ENCODE results near the gene MAP3K14. TPM values are rescaled to one million over a fixed set of nuclear protein-coding genes. Genes with fewer than 3 reads are reported as not detected.

The MAP3K14 gene
- total RNA-seq, 1 donor from 2014 or later: 9.9 TPM

GRCh38 chr17:45333702-45334092 is 16.9 kb upstream of the MAP3K14 start:
- Histone ChIP-seq H3K4me3 (no peak overlapping the region), H3K36me3 (no peaks in the 10 kb centered on the region), H3K27me3 (no peaks in the 10 kb centered on the region), H3K9me3 (no peaks in the 10 kb centered on the region), H3K4me1 (peaks cover 12% of the 10 kb centered on the region), H3K27ac (peak overlapping the region; percentile 18)
- no peak for TF ChIP-seq CTCF (IDR thresholded peaks at IDR 0.05)
- peak; percentile 17 for DNase-seq
- no peak for ATAC-seq
- intact Hi-C loops (cut with DNase I): no loop called here

GRCh38 chr17:45332989-45333701 is 16.3 kb upstream of the MAP3K14 start:
- ATAC-seq (peak; percentile 70), DNase-seq (peak; percentile 52)
- Histone ChIP-seq H3K4me3 (no peak overlapping the region), H3K27me3 (no peaks in the 10 kb centered on the region), H3K27ac (peak overlapping the region; percentile 18), H3K4me1 (peaks cover 9% of the 10 kb centered on the region), H3K36me3 (no peaks in the 10 kb centered on the region), H3K9me3 (no peaks in the 10 kb centered on the region)
- TF ChIP-seq CTCF (IDR thresholded peaks at IDR 0.05): no peak
- intact Hi-C loops (cut with DNase I): no loop called here

- no peak overlapping the region for H3K4me3 ChIP-seq
- ATAC-seq (no peak), DNase-seq (peak; percentile 2)
- H3K27ac ChIP-seq: peak overlapping the region; percentile 18
- no peaks in the 10 kb centered on the region for H3K27me3 ChIP-seq
- TF ChIP-seq CTCF (IDR thresholded peaks at IDR 0.05): no peak
- peaks cover 6% of the 10 kb centered on the region for H3K4me1 ChIP-seq
- no peaks in the 10 kb centered on the region for H3K9me3 ChIP-seq
- no peaks in the 10 kb centered on the region for H3K36me3 ChIP-seq
- intact Hi-C loops (cut with DNase I): no loop called here
These were observed 15.7 kb upstream of the MAP3K14 start for GRCh38 chr17:45332505-45332904.

- ATAC-seq (no peak), DNase-seq (peak; percentile 6)
- intact Hi-C loops (cut with DNase I): no loop called here
- Histone ChIP-seq H3K27ac (no peak overlapping the region), H3K4me1 (no peaks in the 10 kb centered on the region), H3K27me3 (no peaks in the 10 kb centered on the region), H3K9me3 (no peaks in the 10 kb centered on the region), H3K4me3 (no peak overlapping the region), H3K36me3 (no peaks in the 10 kb centered on the region)
- TF ChIP-seq CTCF (IDR thresholded peaks at IDR 0.05): no peak
These were observed 9.8 kb upstream of the MAP3K14 start for GRCh38 chr17:45326626-45327025.

GRCh38 chr17:45325810-45326209 is 9.0 kb upstream of the MAP3K14 start:
- Histone ChIP-seq H3K27ac (no peak overlapping the region), H3K36me3 (no peaks in the 10 kb centered on the region), H3K9me3 (no peaks in the 10 kb centered on the region), H3K4me1 (peaks cover under 1% of the 10 kb centered on the region), H3K4me3 (no peak overlapping the region), H3K27me3 (no peaks in the 10 kb centered on the region)
- intact Hi-C loops (cut with DNase I): no loop called here
- no peak for TF ChIP-seq CTCF (IDR thresholded peaks at IDR 0.05)
- ATAC-seq: no peak
- peak; percentile 10 for DNase-seq

Data from upper lobe of right lung (tissue), 1 donor.